ENCODE data around the gene ANXA6.
A peak's percentile ranks its signal among the peaks of the same experiment; 100 is the strongest.

Gene ANXA6

GRCh38 chr5:151060742-151061141 is 96.8 kb downstream of the ANXA6 start:
- no peak for DNase-seq

DNA sequence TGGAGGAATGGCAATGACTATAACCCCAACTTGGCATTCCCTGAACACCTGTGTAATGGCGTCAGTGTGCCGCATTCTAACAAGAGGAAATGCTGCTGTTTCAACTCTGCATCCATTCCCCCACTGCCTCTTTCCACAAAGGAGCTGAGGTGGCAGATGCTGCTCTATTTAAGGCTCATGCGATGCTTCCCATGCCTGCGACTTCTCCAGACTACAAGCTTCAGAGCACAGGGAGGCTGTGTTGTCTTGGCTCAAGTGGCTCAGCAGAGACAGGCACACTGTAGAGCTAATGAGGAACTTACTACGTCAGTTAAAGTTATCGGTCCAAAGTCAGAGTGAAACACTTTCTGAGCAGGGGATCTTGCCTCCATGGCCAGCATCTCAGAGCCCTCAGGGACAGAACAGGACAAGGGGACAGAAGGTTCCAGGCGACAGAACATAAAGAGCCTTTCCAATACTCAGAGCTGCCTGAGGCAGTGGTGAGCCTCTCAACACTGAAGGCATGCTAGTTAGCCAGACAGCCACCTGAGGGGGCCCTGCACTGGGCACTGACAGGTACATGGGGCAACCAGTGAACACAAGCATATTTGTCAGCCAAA is 98.6 kb downstream of the ANXA6 start:
- no peak for DNase-seq

DNA sequence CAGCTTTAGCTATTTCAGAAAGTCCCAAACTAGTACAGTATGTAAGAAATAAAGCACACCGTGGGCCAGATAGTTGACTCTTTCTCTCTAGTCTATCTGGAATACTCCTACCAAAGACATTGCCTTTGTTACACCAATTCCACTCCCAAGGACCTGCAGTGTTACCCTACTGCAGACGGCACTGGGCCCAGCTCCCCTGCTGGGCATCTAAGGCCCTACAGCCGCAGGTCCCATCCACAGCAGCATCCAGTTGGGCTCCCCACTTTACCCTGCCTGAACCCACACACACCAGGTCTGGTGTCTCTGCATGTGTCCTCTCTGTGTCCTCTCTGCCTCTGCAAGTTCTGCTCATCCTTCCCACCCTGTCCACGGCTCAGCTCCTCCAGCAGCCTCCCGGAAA is 99.3 kb downstream of the ANXA6 start:
- DNase-seq: no peak

GRCh38 chr5:151056379-151057325 is 100.9 kb downstream of the ANXA6 start:
- no peak for DNase-seq

DNA sequence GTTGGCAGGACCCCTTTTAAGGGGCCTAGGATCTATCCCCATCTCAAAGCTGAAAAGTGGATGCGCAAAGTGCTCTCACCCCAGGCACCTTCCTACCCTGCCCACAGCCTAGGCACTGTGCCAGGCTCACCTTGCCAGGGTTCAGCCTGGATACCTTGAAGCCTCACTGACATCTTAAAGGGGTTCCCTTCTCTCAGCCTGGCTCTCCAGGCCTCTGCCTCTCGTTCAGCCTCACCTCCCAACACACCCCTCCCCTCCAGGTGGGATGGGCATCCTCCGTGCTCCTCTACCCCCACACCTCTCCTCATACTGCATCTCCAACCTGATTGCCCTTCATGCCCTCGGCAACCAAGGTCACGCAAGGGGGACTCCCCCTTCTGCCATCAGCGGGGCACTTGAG is 102.2 kb downstream of the ANXA6 start:
- DNase-seq: no peak

GRCh38 chr5:151054709-151055108 is 102.9 kb downstream of the ANXA6 start:
- DNase-seq: no peak

GRCh38 chr5:151053796-151054462 is 103.7 kb downstream of the ANXA6 start:
- no peak for DNase-seq

GRCh38 chr5:151052836-151053235 is 104.7 kb downstream of the ANXA6 start:
- DNase-seq: no peak

GRCh38 chr5:151051931-151052608 is 105.5 kb downstream of the ANXA6 start:
- DNase-seq: no peak

GRCh38 chr5:151051066-151051930 is 106.3 kb downstream of the ANXA6 start:
- peak; percentile 74 for DNase-seq

Measured in activated CD4-positive, alpha-beta T cell treated with anti-CD3 and anti-CD28 coated beads, Interleukin-2, Interleukin-6, amounts not matched to agents 100 ng/mL and 50 ng/mL, durations not matched to agents 16 hours and 8 hours (primary cell).